Measurements from ENCODE around the gene PIP4K2C.
"Not testable (repeated sequence)": the region's sequence is repeated elsewhere in the genome, so short reads cannot be mapped to it uniquely, and the experiment has no call there.

PIP4K2C gene

DNA sequence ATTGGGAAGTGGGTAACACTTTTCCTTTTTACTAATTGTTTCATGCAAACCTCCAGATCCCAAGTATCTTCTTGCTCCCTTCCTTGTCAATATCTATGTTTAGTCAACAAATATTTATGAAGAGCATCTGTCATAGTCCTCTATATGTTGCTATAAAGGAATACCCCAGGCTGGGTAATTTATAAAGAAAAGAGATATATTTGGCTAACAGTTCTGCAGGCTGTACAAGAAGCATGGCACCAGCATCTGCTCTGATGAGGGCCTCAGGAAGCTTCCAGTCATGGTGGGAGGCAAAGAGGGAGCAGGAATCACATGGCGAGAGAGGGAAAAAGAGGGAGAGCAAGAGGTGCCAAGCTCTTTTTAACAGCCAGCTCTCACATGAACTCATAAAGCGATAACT lies 36.5 kb upstream of the PIP4K2C start:
- H3K4me1 ChIP-seq (ENCODE audit: control insufficient read depth, low read depth, low read length), result no peaks in the 10 kb centered on the region
- H3K27ac ChIP-seq (ENCODE audit: low read depth, low read length), result no peak overlapping the region
- H4K8ac ChIP-seq (ENCODE audit: low read depth, low read length), result no peak overlapping the region
- H3K36me3 ChIP-seq (ENCODE audit: control insufficient read depth, insufficient read depth, low read length), result no peaks in the 10 kb centered on the region
- no peaks in the 10 kb centered on the region for H3K79me2 ChIP-seq (ENCODE audit: control insufficient read depth, insufficient read depth, low read length)
- no peak overlapping the region for H3K4me3 ChIP-seq (ENCODE audit: low read length)
- no peak overlapping the region for H2BK120ac ChIP-seq (ENCODE audit: low read depth, low read length)
- no peak overlapping the region for H2AK5ac ChIP-seq (ENCODE audit: low read length)
- no peak overlapping the region for H3K4ac ChIP-seq (ENCODE audit: low read depth, low read length)
- no peak overlapping the region for H3K56ac ChIP-seq (ENCODE audit: low read length)
- DNase-seq, result no peak
- WGBS (ENCODE audit: extremely low coverage, insufficient coverage, low lambda C conversion rate), result no CpG with 5 or more reads among the region's 2 CpGs
- H3K27me3 ChIP-seq (ENCODE audit: insufficient read depth, low read length, poor library complexity), result no peaks in the 10 kb centered on the region
- H3K9ac ChIP-seq (ENCODE audit: low read length), result no peak overlapping the region
- no peaks in the 10 kb centered on the region for H3K79me1 ChIP-seq (ENCODE audit: low read length)
- H2BK15ac ChIP-seq (replicated peaks; ENCODE audit: low read depth), result no peak overlapping the region
- H2BK5ac ChIP-seq (ENCODE audit: low read length), result no peak overlapping the region
- H3K4me2 ChIP-seq (ENCODE audit: low read length), result no peak overlapping the region
- no peak overlapping the region for H4K5ac ChIP-seq (ENCODE audit: low read length)
- H3K23ac ChIP-seq (ENCODE audit: low read length), result no peak overlapping the region
- H3K18ac ChIP-seq (ENCODE audit: low read length), result no peak overlapping the region

DNA sequence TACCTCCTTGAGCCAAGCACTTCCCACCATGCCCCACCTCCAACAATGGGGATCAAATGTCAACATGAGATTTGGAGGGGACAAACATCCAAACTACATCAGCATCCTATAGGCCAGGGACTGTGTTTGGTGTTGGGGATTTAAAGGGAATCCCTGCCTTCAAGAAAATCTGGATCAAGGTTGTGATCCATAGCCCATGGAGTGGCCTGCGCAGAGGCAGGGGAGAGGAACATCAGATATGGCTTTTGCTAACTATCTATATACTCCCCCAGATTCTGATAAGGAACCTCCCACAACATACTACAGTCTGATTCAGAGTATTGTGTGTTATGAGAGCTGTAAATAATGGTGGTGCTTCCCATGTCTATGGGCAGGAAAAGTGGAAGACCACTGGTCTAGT lies 36.1 kb upstream of the PIP4K2C start:
- Histone ChIP-seq H3K9ac (ENCODE audit: low read length) (no peak overlapping the region), H2AK5ac (ENCODE audit: low read length) (no peak overlapping the region), H3K79me1 (ENCODE audit: low read length) (no peaks in the 10 kb centered on the region), H2BK15ac (replicated peaks; ENCODE audit: low read depth) (no peak overlapping the region), H3K4me1 (ENCODE audit: control insufficient read depth, low read depth, low read length) (no peaks in the 10 kb centered on the region), H3K79me2 (ENCODE audit: control insufficient read depth, insufficient read depth, low read length) (no peaks in the 10 kb centered on the region), H3K23ac (ENCODE audit: low read length) (no peak overlapping the region), H3K4me3 (ENCODE audit: low read length) (no peak overlapping the region), H3K56ac (ENCODE audit: low read length) (no peak overlapping the region), H3K27me3 (ENCODE audit: insufficient read depth, low read length, poor library complexity) (no peaks in the 10 kb centered on the region), H2BK5ac (ENCODE audit: low read length) (no peak overlapping the region), H3K36me3 (ENCODE audit: control insufficient read depth, insufficient read depth, low read length) (no peaks in the 10 kb centered on the region), H2BK120ac (ENCODE audit: low read depth, low read length) (no peak overlapping the region), H4K5ac (ENCODE audit: low read length) (no peak overlapping the region), H3K27ac (ENCODE audit: low read depth, low read length) (no peak overlapping the region), H3K18ac (ENCODE audit: low read length) (no peak overlapping the region), H3K4ac (ENCODE audit: low read depth, low read length) (no peak overlapping the region), H3K4me2 (ENCODE audit: low read length) (no peak overlapping the region), H4K8ac (ENCODE audit: low read depth, low read length) (no peak overlapping the region)
- WGBS (ENCODE audit: extremely low coverage, insufficient coverage, low lambda C conversion rate), result no CpG with 5 or more reads among the region's 1 CpG
- DNase-seq, result no peak

DNA sequence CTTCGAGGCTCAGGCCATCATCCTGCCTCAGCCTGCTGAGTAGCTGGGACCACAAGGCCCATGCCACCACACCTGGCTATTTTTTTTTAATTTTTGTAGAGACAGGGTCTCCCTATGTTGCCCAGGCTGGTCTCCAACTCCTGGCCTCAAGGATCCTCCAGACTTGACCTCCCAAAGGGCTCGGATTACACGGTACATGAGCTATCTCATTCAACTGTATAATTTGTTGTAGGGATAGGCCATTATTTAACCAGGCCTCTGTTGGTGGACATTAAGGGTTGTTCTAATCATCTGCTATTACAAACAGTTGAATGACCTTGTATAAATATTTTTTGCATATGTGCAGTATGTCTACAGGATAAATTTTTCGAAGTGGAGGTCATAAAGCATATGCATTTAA lies 32.1 kb upstream of the PIP4K2C start:
- H3K79me1 ChIP-seq (ENCODE audit: low read length), result no peaks in the 10 kb centered on the region
- no peaks in the 10 kb centered on the region for H3K27me3 ChIP-seq (ENCODE audit: insufficient read depth, low read length, poor library complexity)
- DNase-seq, result no peak
- H3K23ac ChIP-seq (ENCODE audit: low read length), result no peak overlapping the region
- H2BK120ac ChIP-seq (ENCODE audit: low read depth, low read length), result no peak overlapping the region
- H3K4me1 ChIP-seq (ENCODE audit: control insufficient read depth, low read depth, low read length), result no peaks in the 10 kb centered on the region
- no peak overlapping the region for H2BK5ac ChIP-seq (ENCODE audit: low read length)
- H2BK15ac ChIP-seq (replicated peaks; ENCODE audit: low read depth), result no peak overlapping the region
- no peak overlapping the region for H4K5ac ChIP-seq (ENCODE audit: low read length)
- H3K27ac ChIP-seq (ENCODE audit: low read depth, low read length), result no peak overlapping the region
- no peak overlapping the region for H3K18ac ChIP-seq (ENCODE audit: low read length)
- H3K4me3 ChIP-seq (ENCODE audit: low read length), result no peak overlapping the region
- no peaks in the 10 kb centered on the region for H3K36me3 ChIP-seq (ENCODE audit: control insufficient read depth, insufficient read depth, low read length)
- no peaks in the 10 kb centered on the region for H3K79me2 ChIP-seq (ENCODE audit: control insufficient read depth, insufficient read depth, low read length)
- no peak overlapping the region for H3K56ac ChIP-seq (ENCODE audit: low read length)
- no peak overlapping the region for H3K4ac ChIP-seq (ENCODE audit: low read depth, low read length)
- no peak overlapping the region for H3K9ac ChIP-seq (ENCODE audit: low read length)
- no peak overlapping the region for H2AK5ac ChIP-seq (ENCODE audit: low read length)
- no peak overlapping the region for H3K4me2 ChIP-seq (ENCODE audit: low read length)
- no peak overlapping the region for H4K8ac ChIP-seq (ENCODE audit: low read depth, low read length)
- WGBS (ENCODE audit: extremely low coverage, insufficient coverage, low lambda C conversion rate), result no CpG with 5 or more reads among the region's 4 CpGs

DNA sequence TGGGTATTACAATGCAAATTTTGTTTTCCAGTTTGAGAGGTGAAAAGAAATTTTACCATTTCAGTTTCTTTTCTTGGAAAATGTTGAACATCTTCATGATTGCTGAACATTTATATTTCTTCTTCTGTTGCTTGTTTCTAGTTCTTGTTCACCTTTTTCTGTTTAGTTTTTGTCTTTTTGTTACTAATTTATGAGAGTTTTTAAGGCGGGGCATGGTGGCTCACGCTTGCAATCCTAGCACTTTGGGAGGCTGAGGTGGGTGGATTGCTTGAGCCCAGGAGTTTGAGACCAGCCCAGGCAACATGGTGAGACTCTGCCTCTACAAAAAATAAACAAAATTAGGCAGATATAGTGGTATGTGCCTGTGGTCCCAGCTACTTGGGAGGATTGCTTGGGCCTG lies 30.5 kb upstream of the PIP4K2C start:
- no peak for DNase-seq
- H2BK120ac ChIP-seq (ENCODE audit: low read depth, low read length), result no peak overlapping the region
- no peak overlapping the region for H3K4me2 ChIP-seq (ENCODE audit: low read length)
- H3K79me1 ChIP-seq (ENCODE audit: low read length), result no peaks in the 10 kb centered on the region
- H3K56ac ChIP-seq (ENCODE audit: low read length), result no peak overlapping the region
- no peak overlapping the region for H3K4ac ChIP-seq (ENCODE audit: low read depth, low read length)
- H3K18ac ChIP-seq (ENCODE audit: low read length), result no peak overlapping the region
- no CpG with 5 or more reads among the region's 2 CpGs for WGBS (ENCODE audit: extremely low coverage, insufficient coverage, low lambda C conversion rate)
- H3K79me2 ChIP-seq (ENCODE audit: control insufficient read depth, insufficient read depth, low read length), result no peaks in the 10 kb centered on the region
- no peak overlapping the region for H4K8ac ChIP-seq (ENCODE audit: low read depth, low read length)
- H2BK15ac ChIP-seq (replicated peaks; ENCODE audit: low read depth), result no peak overlapping the region
- H3K9ac ChIP-seq (ENCODE audit: low read length), result no peak overlapping the region
- H3K4me1 ChIP-seq (ENCODE audit: control insufficient read depth, low read depth, low read length), result no peaks in the 10 kb centered on the region
- no peak overlapping the region for H2AK5ac ChIP-seq (ENCODE audit: low read length)
- no peak overlapping the region for H3K27ac ChIP-seq (ENCODE audit: low read depth, low read length)
- H2BK5ac ChIP-seq (ENCODE audit: low read length), result no peak overlapping the region
- no peak overlapping the region for H3K23ac ChIP-seq (ENCODE audit: low read length)
- H3K4me3 ChIP-seq (ENCODE audit: low read length), result no peak overlapping the region
- no peak overlapping the region for H4K5ac ChIP-seq (ENCODE audit: low read length)
- H3K36me3 ChIP-seq (ENCODE audit: control insufficient read depth, insufficient read depth, low read length), result no peaks in the 10 kb centered on the region
- H3K27me3 ChIP-seq (ENCODE audit: insufficient read depth, low read length, poor library complexity), result no peaks in the 10 kb centered on the region

DNA sequence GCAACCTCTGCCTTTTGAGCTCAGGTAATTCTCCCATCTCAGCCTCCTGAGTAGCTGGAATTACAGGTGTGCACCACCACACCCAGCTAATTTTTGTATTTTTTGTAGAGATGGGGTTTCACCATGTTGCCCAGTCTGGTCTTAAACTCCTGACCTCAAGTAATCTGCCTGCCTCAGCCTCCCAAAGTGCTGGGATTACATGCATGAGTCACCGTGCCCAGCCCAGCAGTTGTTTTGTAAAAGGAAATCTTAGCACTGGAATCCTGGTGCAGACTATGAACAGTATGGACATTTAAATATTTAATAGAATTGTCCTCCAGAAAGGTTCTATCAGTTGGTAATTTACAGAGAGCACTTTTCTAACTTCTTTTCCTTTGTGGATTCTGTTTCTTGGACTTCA lies 29.9 kb upstream of the PIP4K2C start:
- not testable (repeated sequence) for H3K27me3 ChIP-seq (ENCODE audit: insufficient read depth, low read length, poor library complexity); H2BK15ac ChIP-seq (replicated peaks; ENCODE audit: low read depth); H2BK120ac ChIP-seq (ENCODE audit: low read depth, low read length); H3K36me3 ChIP-seq (ENCODE audit: control insufficient read depth, insufficient read depth, low read length); H3K23ac ChIP-seq (ENCODE audit: low read length); H3K27ac ChIP-seq (ENCODE audit: low read depth, low read length); H3K79me1 ChIP-seq (ENCODE audit: low read length); H3K4me1 ChIP-seq (ENCODE audit: control insufficient read depth, low read depth, low read length); H3K18ac ChIP-seq (ENCODE audit: low read length); H2AK5ac ChIP-seq (ENCODE audit: low read length); H3K4me2 ChIP-seq (ENCODE audit: low read length); H3K79me2 ChIP-seq (ENCODE audit: control insufficient read depth, insufficient read depth, low read length); H3K56ac ChIP-seq (ENCODE audit: low read length); H3K4ac ChIP-seq (ENCODE audit: low read depth, low read length); H3K4me3 ChIP-seq (ENCODE audit: low read length); DNase-seq; H4K5ac ChIP-seq (ENCODE audit: low read length); H4K8ac ChIP-seq (ENCODE audit: low read depth, low read length); H2BK5ac ChIP-seq (ENCODE audit: low read length); H3K9ac ChIP-seq (ENCODE audit: low read length)
- WGBS (ENCODE audit: extremely low coverage, insufficient coverage, low lambda C conversion rate), result no CpG with 5 or more reads among the region's 1 CpG

DNA sequence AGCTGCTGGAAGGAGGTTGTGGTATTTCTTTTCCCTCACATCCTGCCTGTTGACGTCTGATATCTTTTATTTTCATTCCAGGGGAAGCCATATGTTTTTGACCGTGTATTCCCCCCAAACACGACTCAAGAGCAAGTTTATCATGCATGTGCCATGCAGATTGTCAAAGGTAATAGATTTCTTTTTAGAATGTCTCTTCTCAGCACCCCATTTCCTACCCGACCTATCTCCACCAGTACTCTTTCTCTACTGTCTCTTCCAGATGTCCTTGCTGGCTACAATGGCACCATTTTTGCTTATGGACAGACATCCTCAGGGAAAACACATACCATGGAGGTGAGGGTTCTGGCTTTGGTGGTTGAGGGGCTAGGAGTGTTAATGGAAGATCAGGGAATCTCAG lies 27.6 kb upstream of the PIP4K2C start:
- Histone ChIP-seq H3K4me1 (ENCODE audit: control insufficient read depth, low read depth, low read length) (no peaks in the 10 kb centered on the region), H3K27me3 (ENCODE audit: insufficient read depth, low read length, poor library complexity) (no peaks in the 10 kb centered on the region), H2BK5ac (ENCODE audit: low read length) (no peak overlapping the region), H3K4me2 (ENCODE audit: low read length) (no peak overlapping the region), H2BK120ac (ENCODE audit: low read depth, low read length) (no peak overlapping the region), H3K79me2 (ENCODE audit: control insufficient read depth, insufficient read depth, low read length) (no peaks in the 10 kb centered on the region), H3K27ac (ENCODE audit: low read depth, low read length) (no peak overlapping the region), H2AK5ac (ENCODE audit: low read length) (no peak overlapping the region), H3K4ac (ENCODE audit: low read depth, low read length) (no peak overlapping the region), H3K4me3 (ENCODE audit: low read length) (no peak overlapping the region), H3K18ac (ENCODE audit: low read length) (no peak overlapping the region), H4K5ac (ENCODE audit: low read length) (no peak overlapping the region), H3K23ac (ENCODE audit: low read length) (no peak overlapping the region), H2BK15ac (replicated peaks; ENCODE audit: low read depth) (no peak overlapping the region), H3K36me3 (ENCODE audit: control insufficient read depth, insufficient read depth, low read length) (no peaks in the 10 kb centered on the region), H3K79me1 (ENCODE audit: low read length) (no peaks in the 10 kb centered on the region), H3K56ac (ENCODE audit: low read length) (no peak overlapping the region), H4K8ac (ENCODE audit: low read depth, low read length) (no peak overlapping the region), H3K9ac (ENCODE audit: low read length) (no peak overlapping the region)
- no CpG with 5 or more reads among the region's 4 CpGs for WGBS (ENCODE audit: extremely low coverage, insufficient coverage, low lambda C conversion rate)
- DNase-seq, result no peak

Data from mesendoderm (in vitro differentiated cells).